GM12801 (cell line): ENCODE measurements around the gene NAP1L1.

Experiments used
- TF ChIP-seq, protein P1 (sequence below): IDR thresholded peaks from one replicate; pipeline ENCODE4 v1.5.1; 2011; ENCODE audit warnings: control low read depth; ENCODE audit not compliant: insufficient read length; ENCODE audit errors: extremely low read depth

NAP1L1 gene

DNA sequence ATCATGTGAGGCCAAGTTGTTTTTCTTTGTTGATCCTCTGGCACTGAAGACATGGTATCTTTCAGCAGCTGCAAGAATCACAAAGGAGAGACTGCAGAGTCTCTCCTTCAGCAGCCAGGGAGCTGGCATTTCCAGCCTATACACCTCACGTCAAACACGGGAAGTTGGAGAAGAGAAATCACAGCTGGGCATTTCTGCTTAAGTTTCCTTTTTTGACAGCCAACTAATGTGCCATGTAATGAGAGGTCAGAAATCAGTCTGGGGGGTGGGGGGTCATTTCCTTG is 81.2 kb downstream of the NAP1L1 start:
- TF ChIP-seq, protein P1, sequence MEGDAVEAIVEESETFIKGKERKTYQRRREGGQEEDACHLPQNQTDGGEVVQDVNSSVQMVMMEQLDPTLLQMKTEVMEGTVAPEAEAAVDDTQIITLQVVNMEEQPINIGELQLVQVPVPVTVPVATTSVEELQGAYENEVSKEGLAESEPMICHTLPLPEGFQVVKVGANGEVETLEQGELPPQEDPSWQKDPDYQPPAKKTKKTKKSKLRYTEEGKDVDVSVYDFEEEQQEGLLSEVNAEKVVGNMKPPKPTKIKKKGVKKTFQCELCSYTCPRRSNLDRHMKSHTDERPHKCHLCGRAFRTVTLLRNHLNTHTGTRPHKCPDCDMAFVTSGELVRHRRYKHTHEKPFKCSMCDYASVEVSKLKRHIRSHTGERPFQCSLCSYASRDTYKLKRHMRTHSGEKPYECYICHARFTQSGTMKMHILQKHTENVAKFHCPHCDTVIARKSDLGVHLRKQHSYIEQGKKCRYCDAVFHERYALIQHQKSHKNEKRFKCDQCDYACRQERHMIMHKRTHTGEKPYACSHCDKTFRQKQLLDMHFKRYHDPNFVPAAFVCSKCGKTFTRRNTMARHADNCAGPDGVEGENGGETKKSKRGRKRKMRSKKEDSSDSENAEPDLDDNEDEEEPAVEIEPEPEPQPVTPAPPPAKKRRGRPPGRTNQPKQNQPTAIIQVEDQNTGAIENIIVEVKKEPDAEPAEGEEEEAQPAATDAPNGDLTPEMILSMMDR, result no peak

DNA sequence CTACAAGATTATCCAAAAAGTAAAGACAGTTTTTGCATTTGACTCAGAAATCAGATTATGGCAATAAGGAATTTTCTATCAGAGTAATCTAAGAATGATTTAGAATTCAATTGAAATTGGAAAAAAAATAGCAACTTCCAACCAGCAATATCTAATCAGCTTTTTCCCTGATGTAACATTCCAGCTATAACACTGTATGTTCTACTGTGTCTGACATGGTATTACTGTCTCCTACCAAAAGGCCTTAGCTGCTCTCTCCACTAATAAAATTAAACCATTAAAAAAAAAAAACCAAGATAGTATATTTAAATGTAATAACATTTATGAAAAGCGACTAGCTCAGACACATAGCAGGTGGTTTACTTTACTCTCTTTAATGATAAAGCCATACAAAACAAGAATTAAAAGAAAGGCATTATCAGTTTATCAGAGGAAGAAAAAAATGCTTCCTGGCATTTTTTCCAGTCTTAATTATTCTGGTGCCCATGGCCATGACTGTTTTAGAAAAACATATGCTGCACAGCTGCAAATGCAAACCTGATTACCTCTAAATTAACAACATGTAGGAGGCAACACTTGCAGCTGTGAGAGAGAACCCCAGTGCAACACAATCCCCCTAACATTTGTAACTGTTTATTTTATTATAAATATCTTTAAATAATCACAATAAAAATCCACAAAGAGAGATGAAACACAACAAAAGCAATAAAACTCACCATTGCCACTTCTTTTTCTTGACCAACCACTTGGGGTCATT is 81.7 kb downstream of the NAP1L1 start:
- TF ChIP-seq, protein P1, result no peak

DNA sequence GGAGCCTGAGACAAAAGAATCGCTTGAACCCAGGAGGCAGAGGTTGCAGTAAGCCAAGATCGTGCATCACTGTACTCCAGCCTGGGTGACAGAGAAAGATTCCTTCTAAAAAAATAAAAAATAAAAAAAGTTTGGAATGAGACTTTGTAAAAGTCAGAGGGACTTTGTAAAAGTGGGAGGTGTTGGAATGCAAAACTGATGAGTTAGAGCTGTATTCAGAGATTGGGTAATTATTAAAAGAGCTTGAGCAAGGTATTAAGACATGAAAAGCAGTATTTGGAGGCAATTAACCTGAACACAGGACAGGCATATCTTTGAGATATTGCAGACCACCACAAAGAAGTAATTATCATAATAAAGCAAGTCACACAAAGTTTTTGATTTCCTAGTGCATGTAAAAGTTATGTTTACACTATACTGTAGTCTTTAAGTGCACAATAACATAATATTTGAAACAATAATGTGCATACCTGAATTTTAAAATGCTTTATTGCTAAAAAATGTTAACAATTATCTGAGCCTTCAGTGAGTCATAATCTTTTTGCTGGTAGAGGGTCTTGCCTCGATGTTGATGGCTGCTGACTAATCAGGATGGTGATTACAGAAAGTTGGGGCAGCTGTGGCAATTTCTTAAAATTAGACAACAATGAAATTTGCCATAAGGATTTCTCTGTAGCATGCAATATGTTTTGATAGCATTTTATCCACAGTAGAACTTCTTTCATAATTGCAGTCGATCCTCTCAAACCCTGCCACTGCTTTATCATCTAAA is 86.0 kb downstream of the NAP1L1 start:
- TF ChIP-seq, protein P1, result no peak

DNA sequence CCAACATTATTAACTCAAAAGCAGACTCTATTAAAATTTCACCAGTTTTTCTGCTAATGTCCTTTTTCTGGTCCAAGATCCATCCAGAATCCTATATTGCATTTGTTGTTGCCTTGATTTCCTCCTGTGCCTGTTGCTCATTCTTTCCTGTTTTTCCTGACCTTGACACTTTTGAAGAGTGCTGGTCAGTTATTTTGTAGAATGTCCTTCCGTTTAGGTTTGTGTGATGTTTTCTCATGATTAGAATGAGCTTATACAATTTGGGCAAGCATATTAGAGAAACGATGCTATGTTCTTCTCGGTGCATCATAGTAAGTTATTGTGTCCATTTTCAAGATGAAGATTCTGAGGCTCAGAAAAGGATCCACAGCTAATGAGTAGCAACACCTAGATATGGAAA is 86.8 kb downstream of the NAP1L1 start:
- TF ChIP-seq, protein P1, result no peak

DNA sequence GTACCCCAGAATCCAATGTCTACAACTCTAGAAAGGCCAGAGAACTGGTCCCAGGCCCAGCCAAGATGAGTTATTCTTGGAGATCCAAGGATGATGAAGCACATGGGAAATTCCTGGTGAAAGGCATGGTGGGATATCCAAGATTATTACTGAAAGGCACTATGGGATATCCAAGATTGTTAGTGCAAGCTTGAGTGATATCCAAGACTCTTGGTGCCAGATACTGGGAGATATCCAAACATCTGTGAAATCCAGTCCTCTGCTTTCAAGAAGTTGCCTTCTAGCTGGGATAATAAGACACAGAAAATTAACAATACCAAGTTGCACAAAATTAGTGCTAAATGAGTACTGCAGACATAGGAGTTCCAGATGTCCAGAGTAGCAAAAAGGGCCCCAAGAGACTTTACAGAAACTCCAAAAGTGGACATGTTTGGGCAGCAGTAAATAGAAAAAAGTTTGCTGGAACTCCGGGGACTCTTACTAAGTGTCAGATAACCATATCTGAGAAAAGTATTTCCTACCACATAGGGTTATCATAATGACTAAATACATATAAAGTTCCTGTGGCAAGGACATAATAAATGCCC is 87.5 kb downstream of the NAP1L1 start:
- TF ChIP-seq, protein P1, result no peak

DNA sequence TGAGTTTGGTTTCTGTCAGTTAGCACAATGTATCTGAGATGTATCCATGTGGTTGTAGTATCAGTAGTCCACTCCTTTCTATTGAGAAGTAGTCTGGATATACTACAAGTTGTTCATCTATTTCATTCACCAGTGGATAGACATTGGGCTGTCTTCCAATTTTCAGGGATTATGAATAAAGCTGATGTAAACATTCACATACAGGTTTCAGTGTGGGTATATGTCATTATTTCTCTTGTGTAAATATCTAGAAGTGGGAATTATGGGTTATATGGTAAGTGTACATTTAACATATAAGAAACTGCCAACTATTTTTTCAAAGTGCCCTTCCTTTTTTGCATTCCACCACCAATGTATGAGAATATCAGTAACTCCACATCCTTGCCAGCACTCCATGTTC is 88.8 kb downstream of the NAP1L1 start:
- TF ChIP-seq, protein P1, result no peak

DNA sequence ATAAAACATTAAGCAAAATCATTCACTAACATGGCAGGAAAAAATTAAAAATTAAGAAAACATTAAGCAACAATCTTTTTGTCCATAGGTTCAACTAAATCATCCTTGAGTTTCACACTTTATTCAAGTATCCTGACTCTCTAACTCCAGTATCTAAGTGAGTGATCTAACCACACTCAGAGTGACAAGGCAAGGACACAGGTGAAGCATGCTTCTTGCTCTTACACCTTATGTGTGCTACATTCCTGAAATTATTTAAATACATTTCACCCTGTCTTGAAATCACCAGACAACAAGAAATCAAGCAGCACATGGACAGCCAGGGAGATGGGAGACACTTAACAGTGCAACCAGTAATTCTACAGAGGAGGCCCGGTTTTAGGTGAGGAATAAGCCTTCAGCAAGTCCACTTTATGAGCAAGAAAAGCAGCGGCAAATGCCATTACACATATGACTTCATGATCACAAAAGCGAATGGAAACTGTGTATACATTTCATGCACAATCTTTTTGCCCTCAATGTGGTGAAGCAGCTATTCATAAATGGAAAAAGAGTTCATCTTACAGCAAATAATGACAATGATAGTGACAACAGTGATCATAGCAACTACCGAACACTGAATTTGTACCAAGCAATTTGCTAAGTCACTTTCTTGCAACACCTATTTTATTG is 90.3 kb downstream of the NAP1L1 start:
- TF ChIP-seq, protein P1, result no peak
